HepG2 (cell line): ENCODE data around the gene WNT6. TPM values are rescaled to one million over a fixed set of nuclear protein-coding genes. Genes with fewer than 3 reads are reported as not detected.
A peak's percentile ranks its signal among the peaks of the same experiment; 100 is the strongest.

ENCODE experiments used
- ATAD3A ChIP-seq: sonication (generic); formaldehyde crosslinking; IDR thresholded peaks from 2 replicates; pipeline ENCODE4 v1.4.0; 2020; ENCODE audit warnings: missing genetic modification reagents
- BRD4 ChIP-seq: sonication (generic); formaldehyde crosslinking; IDR thresholded peaks from 2 replicates; pipeline ENCODE4 v1.4.0; 2020; ENCODE audit warnings: missing genetic modification reagents
- HOXA9 ChIP-seq: sonication (generic); formaldehyde crosslinking; IDR thresholded peaks from 2 replicates; pipeline ENCODE4 v1.8.1; 2022; ENCODE audit warnings: missing genetic modification reagents, mild to moderate bottlenecking, moderate library complexity, borderline replicate concordance
- KIAA2018 ChIP-seq: sonication (generic); formaldehyde crosslinking; IDR thresholded peaks from 2 replicates; pipeline ENCODE4 v1.5.0; 2020; ENCODE audit warnings: mild to moderate bottlenecking, missing genetic modification reagents, borderline replicate concordance
- NKX3-1 ChIP-seq: sonication (generic); formaldehyde crosslinking; IDR thresholded peaks from 2 replicates; pipeline ENCODE4 v1.5.0; 2020; ENCODE audit warnings: missing genetic modification reagents
- PAXIP1 ChIP-seq: sonication (generic); formaldehyde crosslinking; conservative IDR thresholded peaks from 2 replicates; pipeline ENCODE4 v1.4.0; 2020; ENCODE audit warnings: mild to moderate bottlenecking, missing genetic modification reagents, moderate library complexity
- SCMH1 ChIP-seq: sonication (generic); formaldehyde crosslinking; IDR thresholded peaks from 2 replicates; pipeline ENCODE4 v1.9.0; 2021; ENCODE audit warnings: missing genetic modification reagents, mild to moderate bottlenecking, borderline replicate concordance
- TCF7 ChIP-seq: sonication (generic); IDR thresholded peaks from 2 replicates; pipeline ENCODE4 v1.6.1; 2016; ENCODE audit warnings: antibody characterized with exemption, low read depth
- TEF ChIP-seq: sonication (generic); formaldehyde crosslinking; IDR thresholded peaks from 2 replicates; pipeline ENCODE4 v1.5.0; 2020; ENCODE audit warnings: missing genetic modification reagents
- THAP7 ChIP-seq: sonication (generic); formaldehyde crosslinking; IDR thresholded peaks from 2 replicates; pipeline ENCODE4 v1.8.1; 2023; ENCODE audit warnings: mild to moderate bottlenecking, missing genetic modification reagents
- TRIM22 ChIP-seq: fragments of 450-650 bp; IDR thresholded peaks from 2 replicates; pipeline ENCODE4 v1.6.1; 2017
- ZNF569 ChIP-seq: sonication (generic); formaldehyde crosslinking; IDR thresholded peaks from 2 replicates; pipeline ENCODE4 v1.5.0; 2020; ENCODE audit warnings: mild to moderate bottlenecking, missing genetic modification reagents, moderate library complexity, borderline replicate concordance
- ZNF761 ChIP-seq: sonication (generic); formaldehyde crosslinking; conservative IDR thresholded peaks from 2 replicates; pipeline ENCODE4 v1.4.0; 2020; ENCODE audit warnings: mild to moderate bottlenecking, missing genetic modification reagents
- polyA plus RNA-seq, 8 experiments: library from polyadenylated mRNA; depleted of rRNA in 3 of 8; stranded (reverse) in 7 of 8; unstranded in 1 of 8; fragments of >200 nt; fragmentation: Illumina TruSeq in 4 of 8; extraction: Trizol in 4 of 8; gene quantifications; 2 replicates each; pipeline versions ENCODE4 v1.2.1 to v1.2.3, GENCODE V29; 2011 to 2016; ENCODE audit warnings: low read depth in 4 of 8, missing spikeins in 1 of 8, mixed read lengths in 1 of 8; ENCODE audit not compliant: insufficient read depth in 1 of 8
- total RNA-seq, 5 experiments: library from RNA; depleted of rRNA; stranded (reverse); fragments of >200 nt; fragmentation: Illumina TruSeq; extraction: Trizol; gene quantifications; 2 replicates each; pipeline ENCODE4 v1.2.3, GENCODE V29; 2016; ENCODE audit warnings: low read depth in 1 of 5

WNT6 gene
- total and polyA plus RNA-seq, 2 of the 13 experiments (the other 11 are each of a cell fraction or from before 2014, with no cell fraction given): 0.20 TPM; not detected in 1

- TF ChIP-seq TEF (no peak), ATAD3A (CRISPR knock-in tag) (no peak), THAP7 (CRISPR knock-in tag) (no peak), ZNF761 (CRISPR knock-in tag) (0 out of 2 replicates have a peak, but pooled peaks have one; percentile 30), PAXIP1 (CRISPR knock-in tag) (no peak), NKX3-1 (no peak), TRIM22 (no peak), TCF7 (no peak), HOXA9 (CRISPR knock-in tag) (no peak), SCMH1 (no peak), ZNF569 (no peak), KIAA2018 (CRISPR knock-in tag) (no peak), BRD4 (CRISPR knock-in tag) (0 out of 2 replicates have a peak, but pooled peaks have one; percentile 44)
Observed at GRCh38 chr2:218892693-218893348, 33.2 kb downstream of the WNT6 start (continued).
